Natural killer cell (primary cell): ENCODE results near the gene CCDC90B. TPM values are rescaled to one million over a fixed set of nuclear protein-coding genes. Genes with fewer than 3 reads are reported as not detected.

ENCODE experiments used
- ATAC-seq, 3 donors: fragments of 150-1000 bp in 2 of 3; fragments of 200-7000 bp in 1 of 3; cut with Tn5 transposase; 1 replicate in 1 of 3; 2 replicates in 2 of 3; pipeline ENCODE4 v1.10.0; 2021; ENCODE audit warnings: mild to moderate bottlenecking in 2 of 3, moderate library complexity in 2 of 3
- DNase-seq, 2 donors: peaks; one replicate each; pipeline versions ENCODE4 v3.0.0 to v3.0.0-alpha.2; 2013 to 2021; ENCODE audit warnings: mixed read lengths in 1 of 2
- H3K27ac ChIP-seq: one replicate; pipeline ENCODE4 v1.5.1; 2013; ENCODE audit warnings: mild to moderate bottlenecking, low read length
- H3K27me3 ChIP-seq: one replicate; pipeline ENCODE4 v1.6.1; 2013; ENCODE audit warnings: low read length; ENCODE audit not compliant: control insufficient read depth, insufficient read depth
- H3K36me3 ChIP-seq: one replicate; pipeline ENCODE4 v1.6.1; 2013; ENCODE audit warnings: low read length; ENCODE audit not compliant: control insufficient read depth, insufficient read depth
- H3K4me1 ChIP-seq: one replicate; pipeline ENCODE4 v1.6.1; 2013; ENCODE audit warnings: low read length; ENCODE audit not compliant: control insufficient read depth, insufficient read depth
- H3K4me3 ChIP-seq: one replicate; pipeline ENCODE4 v1.5.1; 2013; ENCODE audit warnings: low read length
- H3K9me3 ChIP-seq: one replicate; pipeline ENCODE4 v1.6.1; 2013; ENCODE audit warnings: low read length; ENCODE audit not compliant: control insufficient read depth, insufficient read depth
- H3K27ac Mint-ChIP-seq, 2 donors: one replicate each; pipeline ENCODE4 v1.8.0; 2022; ENCODE audit warnings: mild to moderate bottlenecking in 2 of 2, mixed read lengths in 2 of 2, moderate library complexity in 1 of 2
- H3K27me3 Mint-ChIP-seq, 2 donors: one replicate each; pipeline ENCODE4 v1.8.0; 2022; ENCODE audit warnings: low read depth in 2 of 2, mixed read lengths in 2 of 2
- H3K36me3 Mint-ChIP-seq: one replicate; pipeline ENCODE4 v1.8.0; 2022; ENCODE audit warnings: mixed read lengths
- H3K4me1 Mint-ChIP-seq, 2 donors: one replicate each; pipeline ENCODE4 v1.8.0; 2022; ENCODE audit warnings: mixed read lengths in 2 of 2
- H3K4me3 Mint-ChIP-seq: one replicate; pipeline ENCODE4 v1.8.0; 2022; ENCODE audit warnings: mild to moderate bottlenecking, moderate library complexity, mixed read lengths
- H3K9me3 Mint-ChIP-seq, 2 donors: one replicate each; pipeline ENCODE4 v1.8.0; 2022; ENCODE audit warnings: mixed read lengths in 2 of 2
- CTCF ChIP-seq: fragments of 200-600 bp; IDR thresholded peaks from one replicate; pipeline ENCODE4 v1.8.0; 2022; ENCODE audit warnings: antibody characterized with exemption
- WGBS: methylation state at CpG from one replicate; pipeline ENCODE4 v1.1.7; 2013; ENCODE audit warnings: missing lambda C conversion rate; ENCODE audit not compliant: insufficient coverage; 5-methylcytosine and 5-hydroxymethylcytosine counted together
- intact Hi-C: fragments of 100-400 bp; cut with micrococcal nuclease; formaldehyde crosslinking; loops from one replicate; pipeline ENCODE4 v1.14.2; 2022
- total RNA-seq, 4 donors: library from RNA; stranded (reverse); fragments of 120-200 nt in 1 of 4; gene quantifications; one replicate each; pipeline versions ENCODE4 v1.2.3 to v1.2.4, GENCODE V29; 2013 to 2022

CCDC90B gene
- 10 to 100 TPM; 27.3 to 30.2 (median 29.5) TPM for total RNA-seq
- total RNA-seq (2013): 58.6 TPM

GRCh38 chr11:83285771-83286528 lies at the start of gene CCDC90B:
Gene CCDC90B, minus strand, starts transcription at chr11:83286367. Its CDS starts 395 bp downstream, at chr11:83285972.
- WGBS: under 1% methylated on average over 55 of the region's 55 CpGs
- Mint-ChIP-seq H3K9me3 (no peaks in the 10 kb centered on the region), H3K27me3 (peaks cover 0 to 8% of the 10 kb centered on the region in 2 donors), H3K27ac (peak within 1 kb of the TSS; percentile 99 to 100), H3K4me3 (peak within 1 kb of the TSS; percentile 96), H3K4me1 (peaks cover 21 to 26% of the 10 kb centered on the region in 2 donors), H3K36me3 (no peaks in the 10 kb centered on the region)
- Histone ChIP-seq H3K27me3 (no peaks in the 10 kb centered on the region), H3K36me3 (peaks cover 2% of the 10 kb centered on the region), H3K4me1 (peaks cover 4% of the 10 kb centered on the region), H3K9me3 (no peaks in the 10 kb centered on the region), H3K27ac (peak within 1 kb of the TSS; percentile 97), H3K4me3 (peak within 1 kb of the TSS; percentile 81)
- intact Hi-C loops: loop anchor here (1.0 to 2.0 kb wide), 4 partner anchors 91 to 385 kb away; partner anchors contain the start of gene DDIAS
- peak; percentile 89 to 96 (median 89) for ATAC-seq
- no peak for TF ChIP-seq CTCF
- peak; percentile 90 to 98 for DNase-seq

GRCh38 chr11:83335446-83336070 lies 49.4 kb upstream of the CCDC90B start:
- Histone ChIP-seq H3K27me3 (no peaks in the 10 kb centered on the region), H3K9me3 (no peaks in the 10 kb centered on the region), H3K27ac (no peak overlapping the region), H3K4me1 (no peaks in the 10 kb centered on the region), H3K36me3 (no peaks in the 10 kb centered on the region), H3K4me3 (no peak overlapping the region)
- intact Hi-C loops: no loop called here
- H3K36me3 Mint-ChIP-seq: no peaks in the 10 kb centered on the region
- DNase-seq (no peak), ATAC-seq (no peak)
- H3K27ac Mint-ChIP-seq: no peak overlapping the region
- peaks cover 0 to 11% of the 10 kb centered on the region in 2 donors for H3K27me3 Mint-ChIP-seq
- TF ChIP-seq CTCF: no peak
- no peaks in the 10 kb centered on the region for H3K4me1 Mint-ChIP-seq
- 91% methylated on average over 2 of the region's 4 CpGs for WGBS
- no peak overlapping the region for H3K4me3 Mint-ChIP-seq
- H3K9me3 Mint-ChIP-seq: no peaks in the 10 kb centered on the region

- Histone ChIP-seq H3K4me3 (no peak overlapping the region), H3K36me3 (no peaks in the 10 kb centered on the region), H3K27me3 (peaks cover 2% of the 10 kb centered on the region), H3K4me1 (no peaks in the 10 kb centered on the region), H3K9me3 (no peaks in the 10 kb centered on the region), H3K27ac (no peak overlapping the region)
- peaks cover 7 to 15% of the 10 kb centered on the region in 2 donors for H3K27me3 Mint-ChIP-seq
- H3K27ac Mint-ChIP-seq: no peak overlapping the region
- H3K9me3 Mint-ChIP-seq: peaks cover 3 to 5% of the 10 kb centered on the region in 2 donors
- WGBS: 55% methylated on average over 1 of the region's 2 CpGs
- DNase-seq (no peak), ATAC-seq (no peak)
- TF ChIP-seq CTCF: no peak
- intact Hi-C loops: no loop called here
- H3K36me3 Mint-ChIP-seq: no peaks in the 10 kb centered on the region
- no peaks in the 10 kb centered on the region for H3K4me1 Mint-ChIP-seq
- H3K4me3 Mint-ChIP-seq: no peak overlapping the region
Observed at GRCh38 chr11:83330303-83330702, 44.1 kb upstream of the CCDC90B start.
